WI38 (cell line): ENCODE results near the gene CIP2A.
A peak's percentile ranks its signal among the peaks of the same experiment; 100 is the strongest.
"Not testable (repeated sequence)": the region's sequence is repeated elsewhere in the genome, so short reads cannot be mapped to it uniquely, and the experiment has no call there.

ENCODE experiments used
- H3K4me3 ChIP-seq: 2 replicates; pipeline ENCODE4 v1.5.1; 2011; ENCODE audit warnings: low read depth, mild to moderate bottlenecking, control low read depth, low read length
- CTCF ChIP-seq: IDR thresholded peaks from 2 replicates; pipeline ENCODE4 v1.5.1; 2012; ENCODE audit warnings: low read depth, mild to moderate bottlenecking, control low read depth, low read length

The CIP2A gene

GRCh38 chr3:108589081-108589997, at the start of gene CIP2A, which contains the start of gene DZIP3:
Gene CIP2A, minus strand, starts transcription at chr3:108589438. Its CDS starts 63 bp downstream, at chr3:108589375.
Gene DZIP3, plus strand, starts transcription at chr3:108589722. Its CDS starts 15,685 bp downstream, at chr3:108605407.
- peak within 1 kb of the TSS; percentile 93 for H3K4me3 ChIP-seq
- no peak for TF ChIP-seq CTCF

- TF ChIP-seq CTCF = no peak
- H3K4me3 ChIP-seq = no peak overlapping the region
Observed at GRCh38 chr3:108629974-108630373, 40.7 kb upstream of the CIP2A start.

- no peak for TF ChIP-seq CTCF
- H3K4me3 ChIP-seq = no peak overlapping the region
Observed at GRCh38 chr3:108623504-108623903, 34.3 kb upstream of the CIP2A start.

GRCh38 chr3:108620250-108620649, 31.0 kb upstream of the CIP2A start:
- TF ChIP-seq CTCF = no peak
- H3K4me3 ChIP-seq = no peak overlapping the region

- not testable (repeated sequence) for H3K4me3 ChIP-seq
Observed at GRCh38 chr3:108616090-108616489, 26.9 kb upstream of the CIP2A start.

- H3K4me3 ChIP-seq = no peak overlapping the region
- TF ChIP-seq CTCF = no peak
Observed at GRCh38 chr3:108610651-108611050, 21.4 kb upstream of the CIP2A start.

GRCh38 chr3:108608750-108609149, 19.5 kb upstream of the CIP2A start:
- no peak overlapping the region for H3K4me3 ChIP-seq
- TF ChIP-seq CTCF = no peak
